NCI-H510A (cell line): ENCODE results near the gene EZH1.
A peak's percentile ranks its signal among the peaks of the same experiment; 100 is the strongest.

ENCODE experiments used
- DNase-seq: peaks from one replicate; lab custom pipeline; 2025; lab: John Stamatoyannopoulos, UW

Gene EZH1

GRCh38 chr17:42709561-42709960 is 35.3 kb downstream of the EZH1 start:
- DNase-seq: no peak

GRCh38 chr17:42708588-42708987 is 36.3 kb downstream of the EZH1 start:
- DNase-seq: no peak

GRCh38 chr17:42706732-42707131 is 38.1 kb downstream of the EZH1 start:
- DNase-seq: no peak

- DNase-seq: no peak
Observed at GRCh38 chr17:42704837-42705494, 39.9 kb downstream of the EZH1 start.

GRCh38 chr17:42704490-42704836 is 40.4 kb downstream of the EZH1 start:
- no peak for DNase-seq

GRCh38 chr17:42702446-42702845 is 42.4 kb downstream of the EZH1 start:
- DNase-seq: no peak

GRCh38 chr17:42700586-42701289 is 44.1 kb downstream of the EZH1 start:
- DNase-seq: no peak

- DNase-seq: no peak
Observed at GRCh38 chr17:42699415-42699740, 45.5 kb downstream of the EZH1 start.

GRCh38 chr17:42698736-42699414 is 46.0 kb downstream of the EZH1 start:
- DNase-seq: no peak

GRCh38 chr17:42697108-42697811 is 47.6 kb downstream of the EZH1 start:
- DNase-seq: no peak

GRCh38 chr17:42695500-42695899 is 49.3 kb downstream of the EZH1 start:
- DNase-seq: no peak

- no peak for DNase-seq
Observed at GRCh38 chr17:42694524-42694923, 50.3 kb downstream of the EZH1 start.

- DNase-seq: no peak
Observed at GRCh38 chr17:42692489-42692888, 52.4 kb downstream of the EZH1 start.

- no peak for DNase-seq
Observed at GRCh38 chr17:42691021-42691545, 53.8 kb downstream of the EZH1 start.

- no peak for DNase-seq
Observed at GRCh38 chr17:42690596-42690995, 54.2 kb downstream of the EZH1 start.

- no peak for DNase-seq
Observed at GRCh38 chr17:42687707-42688320, 57.0 kb downstream of the EZH1 start.

- no peak for DNase-seq
Observed at GRCh38 chr17:42686520-42687128, 58.2 kb downstream of the EZH1 start.

GRCh38 chr17:42685831-42686230 is 59.0 kb downstream of the EZH1 start:
- no peak for DNase-seq

- DNase-seq: no peak
Observed at GRCh38 chr17:42684929-42685556, 59.8 kb downstream of the EZH1 start.

- DNase-seq: peak; percentile 65
Observed at GRCh38 chr17:42683407-42684034, 61.3 kb downstream of the EZH1 start.
